ENCODE measurements around the gene FMNL2. TPM values are rescaled to one million over a fixed set of nuclear protein-coding genes. Genes with fewer than 3 reads are reported as not detected.
"Not testable (repeated sequence)": the region's sequence is repeated elsewhere in the genome, so short reads cannot be mapped to it uniquely, and the experiment has no call there.

Gene FMNL2
- total RNA-seq, 4 donors from 2014 or later, result 5.8 to 19.8 (median 16.9) TPM

- H3K36me3 ChIP-seq, result no peaks in the 10 kb centered on the region
- no peak for DNase-seq
- peak overlapping the region in 1 of 4 donors; percentile 42 for H3K4me3 ChIP-seq
- peaks cover 12 to 80% (median 47%) of the 10 kb centered on the region in 3 donors for H3K4me1 ChIP-seq
- H3K9me3 ChIP-seq, result no peaks in the 10 kb centered on the region
- intact Hi-C loops (cut with DNase I), result no loop called here
- no peaks in the 10 kb centered on the region for H3K27me3 ChIP-seq
- TF ChIP-seq CTCF (IDR thresholded peaks at IDR 0.05) (peak in 1 of 6 experiments; percentile 4), POLR2A (IDR thresholded peaks at IDR 0.05) (no peak)
- 30 to 31% methylated on average over 8 of the region's 8 CpGs for WGBS, 2 donors
- H3K27ac ChIP-seq, result peak overlapping the region in 3 of 4 donors; percentile 14 to 54 (median 35)
Observed at GRCh38 chr2:152468899-152469692, 134.1 kb downstream of the FMNL2 start.

GRCh38 chr2:152470861-152471854 lies 136.2 kb downstream of the FMNL2 start:
- Histone ChIP-seq H3K27me3 (no peaks in the 10 kb centered on the region), H3K4me3 (no peak overlapping the region), H3K36me3 (no peaks in the 10 kb centered on the region), H3K27ac (no peak overlapping the region), H3K9me3 (no peaks in the 10 kb centered on the region), H3K4me1 (peaks cover 12 to 71% (median 32%) of the 10 kb centered on the region in 3 donors)
- no peak for DNase-seq
- no peak for TF ChIP-seq POLR2A (IDR thresholded peaks at IDR 0.05)
- no peak for TF ChIP-seq CTCF (IDR thresholded peaks at IDR 0.05)
- intact Hi-C loops (cut with DNase I), result no loop called here
- WGBS, 2 donors, result 63 to 79% methylated on average over 12 of the region's 12 CpGs

- no peaks in the 10 kb centered on the region for H3K9me3 ChIP-seq
- WGBS, 2 donors, result 86 to 92% methylated on average over 1 of the region's 1 CpG
- no peak overlapping the region for H3K4me3 ChIP-seq
- TF ChIP-seq CTCF (IDR thresholded peaks at IDR 0.05), result no peak
- no peak for TF ChIP-seq POLR2A (IDR thresholded peaks at IDR 0.05)
- no peak overlapping the region for H3K27ac ChIP-seq
- peaks cover 8 to 63% (median 18%) of the 10 kb centered on the region in 3 donors for H3K4me1 ChIP-seq
- H3K27me3 ChIP-seq, result no peaks in the 10 kb centered on the region
- H3K36me3 ChIP-seq, result no peaks in the 10 kb centered on the region
- no peak for DNase-seq
- intact Hi-C loops (cut with DNase I), result no loop called here
Observed at GRCh38 chr2:152472481-152472887, 137.5 kb downstream of the FMNL2 start.

DNA sequence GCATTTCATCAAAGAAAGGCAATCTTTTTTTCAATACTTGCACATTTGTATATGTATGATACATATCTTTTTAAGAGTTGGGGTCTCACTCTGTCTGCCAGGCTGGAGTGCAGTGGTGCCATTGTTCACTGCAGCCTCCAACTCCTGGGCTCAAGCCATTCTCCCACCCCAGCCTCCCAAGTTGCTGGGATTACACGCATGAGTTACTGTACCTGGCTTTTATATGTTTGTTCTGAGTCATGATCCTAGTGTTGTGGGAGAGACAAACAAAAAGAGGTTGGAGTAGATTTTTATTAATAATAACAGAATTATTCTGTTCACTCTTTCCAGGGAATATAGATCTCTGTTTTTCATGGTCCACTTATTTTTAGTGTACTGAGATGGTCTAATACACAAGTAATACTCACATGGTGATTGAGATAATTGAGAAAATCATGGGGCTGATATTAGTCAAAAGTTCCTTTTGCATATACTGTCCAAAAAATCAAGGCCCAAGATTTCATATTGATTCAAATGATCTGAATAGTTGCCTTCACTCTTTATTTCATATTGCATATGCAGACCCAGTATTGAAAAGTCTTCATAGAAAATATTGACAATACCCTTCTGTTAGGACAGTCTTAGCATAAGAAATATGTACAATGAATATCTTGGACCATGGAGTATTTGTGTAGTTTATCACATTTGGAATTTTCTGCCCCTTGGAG lies 138.3 kb downstream of the FMNL2 start:
- 56 to 92% methylated on average over 1 of the region's 1 CpG for WGBS, 2 donors
- Histone ChIP-seq H3K36me3 (no peaks in the 10 kb centered on the region), H3K27me3 (no peaks in the 10 kb centered on the region), H3K27ac (no peak overlapping the region), H3K4me3 (no peak overlapping the region), H3K9me3 (no peaks in the 10 kb centered on the region), H3K4me1 (peaks cover 8 to 59% (median 15%) of the 10 kb centered on the region in 3 donors)
- TF ChIP-seq POLR2A (IDR thresholded peaks at IDR 0.05) (no peak), CTCF (IDR thresholded peaks at IDR 0.05) (no peak)
- intact Hi-C loops (cut with DNase I), result no loop called here
- DNase-seq, result no peak

DNA sequence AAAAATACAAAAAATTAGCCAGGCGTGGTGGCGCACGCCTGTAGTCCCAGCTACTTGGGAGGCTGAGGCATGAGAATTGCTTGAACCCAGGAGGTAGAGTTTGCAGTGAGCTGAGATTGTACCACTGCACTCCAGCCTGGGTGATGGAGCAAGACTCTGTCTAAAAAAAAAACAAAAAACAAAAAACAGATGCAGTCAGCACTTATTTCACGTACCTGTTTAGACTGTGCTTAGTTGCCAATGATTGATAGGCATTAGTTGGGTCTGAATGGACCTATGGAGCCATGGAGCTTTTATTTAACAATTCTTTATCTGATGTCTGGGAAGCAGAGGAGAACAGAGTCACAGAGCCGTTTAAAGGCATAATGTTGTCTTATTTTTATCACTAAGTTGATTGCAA lies 139.5 kb downstream of the FMNL2 start:
- DNase-seq, result not testable (repeated sequence)

More for the DNA sequence above, 139.5 kb downstream of the FMNL2 start:
- 82 to 91% methylated on average over 5 of the region's 5 CpGs for WGBS, 2 donors
- intact Hi-C loops (cut with DNase I); H3K36me3 ChIP-seq; H3K27ac ChIP-seq; H3K9me3 ChIP-seq; H3K27me3 ChIP-seq; H3K4me3 ChIP-seq: not testable (repeated sequence)
- H3K4me1 ChIP-seq, result peaks cover 2 to 48% (median 7%) of the 10 kb centered on the region in 3 donors

All from esophagus squamous epithelium (tissue), 5 donors.